WI38 (cell line): ENCODE measurements around the gene TEX11.
"Not testable (repeated sequence)": the region's sequence is repeated elsewhere in the genome, so short reads cannot be mapped to it uniquely, and the experiment has no call there.

Experiments used
- H3K4me3 ChIP-seq: 2 replicates; pipeline ENCODE4 v1.5.1; 2011; ENCODE audit warnings: low read depth, mild to moderate bottlenecking, control low read depth, low read length
- TF ChIP-seq, protein P1 (sequence below): IDR thresholded peaks from 2 replicates; pipeline ENCODE4 v1.5.1; 2012; ENCODE audit warnings: low read depth, mild to moderate bottlenecking, control low read depth, low read length

TEX11 gene

DNA sequence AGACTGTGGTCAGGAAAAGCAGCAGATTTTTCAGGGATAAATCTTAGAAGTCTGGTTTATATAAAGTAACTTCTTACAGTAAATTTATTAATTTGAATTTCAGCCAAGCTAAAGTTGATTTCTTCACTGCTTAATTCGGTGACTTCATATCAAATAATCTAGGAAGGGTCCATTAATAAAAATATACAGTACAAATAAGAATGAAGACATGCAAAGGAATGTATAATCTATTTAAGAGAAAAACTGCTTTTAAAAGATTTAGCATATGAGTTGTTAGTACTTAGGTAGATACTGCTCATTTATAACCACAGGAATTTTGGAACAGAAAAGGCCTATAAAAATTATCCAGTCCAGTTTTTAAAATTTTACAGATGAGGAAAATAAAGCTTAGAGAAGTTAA is 286.8 kb downstream of the TEX11 start:
- H3K4me3 ChIP-seq = no peak overlapping the region
- TF ChIP-seq, protein P1, sequence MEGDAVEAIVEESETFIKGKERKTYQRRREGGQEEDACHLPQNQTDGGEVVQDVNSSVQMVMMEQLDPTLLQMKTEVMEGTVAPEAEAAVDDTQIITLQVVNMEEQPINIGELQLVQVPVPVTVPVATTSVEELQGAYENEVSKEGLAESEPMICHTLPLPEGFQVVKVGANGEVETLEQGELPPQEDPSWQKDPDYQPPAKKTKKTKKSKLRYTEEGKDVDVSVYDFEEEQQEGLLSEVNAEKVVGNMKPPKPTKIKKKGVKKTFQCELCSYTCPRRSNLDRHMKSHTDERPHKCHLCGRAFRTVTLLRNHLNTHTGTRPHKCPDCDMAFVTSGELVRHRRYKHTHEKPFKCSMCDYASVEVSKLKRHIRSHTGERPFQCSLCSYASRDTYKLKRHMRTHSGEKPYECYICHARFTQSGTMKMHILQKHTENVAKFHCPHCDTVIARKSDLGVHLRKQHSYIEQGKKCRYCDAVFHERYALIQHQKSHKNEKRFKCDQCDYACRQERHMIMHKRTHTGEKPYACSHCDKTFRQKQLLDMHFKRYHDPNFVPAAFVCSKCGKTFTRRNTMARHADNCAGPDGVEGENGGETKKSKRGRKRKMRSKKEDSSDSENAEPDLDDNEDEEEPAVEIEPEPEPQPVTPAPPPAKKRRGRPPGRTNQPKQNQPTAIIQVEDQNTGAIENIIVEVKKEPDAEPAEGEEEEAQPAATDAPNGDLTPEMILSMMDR = no peak

DNA sequence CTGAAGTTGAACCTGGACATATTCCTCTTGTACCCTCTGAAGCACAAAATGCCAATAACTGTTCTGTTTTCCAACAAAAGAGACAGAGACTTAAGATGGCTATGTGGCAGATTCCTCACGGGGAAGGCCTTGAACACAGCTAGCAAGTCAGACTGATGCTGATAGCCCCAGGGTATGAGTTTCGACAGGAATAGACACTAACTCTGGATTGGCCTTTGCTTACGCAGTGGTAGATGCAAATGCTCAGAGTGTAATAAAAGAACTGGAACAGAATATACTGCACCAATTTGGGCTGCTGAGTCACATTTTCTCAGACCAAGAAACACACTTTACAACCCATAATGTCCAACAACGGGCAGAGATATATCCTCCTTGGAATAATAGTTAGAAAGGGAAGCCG is 290.0 kb downstream of the TEX11 start:
- TF ChIP-seq, protein P1 = no peak
- no peak overlapping the region for H3K4me3 ChIP-seq

- H3K4me3 ChIP-seq = no peak overlapping the region
- TF ChIP-seq, protein P1 = no peak
Measured at GRCh38 chrX:70613295-70613694, 295.2 kb downstream of the TEX11 start.

- no peak overlapping the region for H3K4me3 ChIP-seq
- TF ChIP-seq, protein P1 = no peak
Measured at GRCh38 chrX:70605352-70605751, 303.2 kb downstream of the TEX11 start.

- TF ChIP-seq, protein P1 = no peak
- no peak overlapping the region for H3K4me3 ChIP-seq
Measured at GRCh38 chrX:70592091-70592490, 316.4 kb downstream of the TEX11 start.

GRCh38 chrX:70587158-70587557 is 321.4 kb downstream of the TEX11 start:
- not testable (repeated sequence) for H3K4me3 ChIP-seq

DNA sequence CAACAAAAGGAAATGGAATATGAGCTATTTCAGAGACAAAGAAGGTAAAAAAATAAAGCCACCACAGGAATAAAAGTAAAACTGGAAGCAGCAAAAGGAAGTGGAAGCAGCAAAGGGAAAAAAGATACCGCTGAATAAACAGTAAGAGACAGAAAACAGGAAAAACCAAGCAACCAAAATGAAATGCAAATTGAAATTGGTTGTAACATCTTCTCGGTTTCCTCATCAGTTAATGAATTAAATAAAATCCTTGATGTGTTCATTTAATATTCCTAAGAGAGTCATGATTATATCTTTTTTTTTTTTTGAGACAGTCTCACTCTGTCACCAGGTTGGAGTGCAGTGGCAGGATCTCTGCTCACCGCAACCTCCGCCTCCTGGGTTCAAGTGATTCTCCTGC is 331.1 kb downstream of the TEX11 start:
- TF ChIP-seq, protein P1 = no peak
- H3K4me3 ChIP-seq = no peak overlapping the region

DNA sequence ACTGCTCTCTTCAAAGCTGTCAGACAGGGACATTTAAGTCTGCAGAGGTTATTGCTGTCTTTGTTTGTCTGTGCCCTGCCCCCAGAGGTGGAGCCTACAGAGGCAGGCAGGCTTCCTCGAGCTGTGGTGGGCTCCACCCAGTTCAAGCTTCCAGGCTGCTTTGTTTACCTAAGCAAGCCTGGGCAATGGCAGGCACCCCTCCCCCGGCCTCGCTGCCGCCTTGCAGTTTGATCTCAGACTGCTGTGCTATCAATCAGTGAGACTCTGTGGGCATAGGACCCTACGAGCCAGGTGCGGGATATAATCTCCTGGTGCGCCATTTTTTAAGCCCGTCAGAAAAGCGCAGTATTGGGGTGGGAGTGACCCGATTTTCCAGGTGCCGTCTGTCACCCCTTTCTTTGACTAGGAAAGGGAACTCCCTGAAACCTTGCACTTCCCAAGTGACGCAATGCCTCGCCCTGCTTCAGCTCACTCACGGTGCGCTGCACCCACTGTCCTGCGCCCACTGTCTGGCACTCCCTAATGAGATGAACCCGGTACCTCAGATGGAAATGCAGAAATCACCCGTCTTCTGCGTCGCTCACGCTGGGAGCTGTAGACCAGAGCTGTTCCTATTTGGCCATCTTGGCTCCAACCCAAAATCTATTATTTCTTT is 338.5 kb downstream of the TEX11 start:
- not testable (repeated sequence) for H3K4me3 ChIP-seq
